Stimulated activated CD8-positive, alpha-beta memory T cell treated with anti-CD3 and anti-CD28 coated beads, Interleukin-4, amount 100 ng/mL, for 4 hours (primary cell): ENCODE data around the gene AADACL2.

Experiments
- DNase-seq, 2 donors: peaks; one replicate each; pipeline ENCODE4 v3.0.0-alpha.2; 2020; ENCODE audit warnings: low read depth in 2 of 2, low spot score in 1 of 2

The AADACL2 gene

GRCh38 chr3:151798466-151798865 lies 64.7 kb downstream of the AADACL2 start:
- no peak for DNase-seq

- DNase-seq, result no peak
Measured at GRCh38 chr3:151800431-151800830, 66.7 kb downstream of the AADACL2 start.

DNA sequence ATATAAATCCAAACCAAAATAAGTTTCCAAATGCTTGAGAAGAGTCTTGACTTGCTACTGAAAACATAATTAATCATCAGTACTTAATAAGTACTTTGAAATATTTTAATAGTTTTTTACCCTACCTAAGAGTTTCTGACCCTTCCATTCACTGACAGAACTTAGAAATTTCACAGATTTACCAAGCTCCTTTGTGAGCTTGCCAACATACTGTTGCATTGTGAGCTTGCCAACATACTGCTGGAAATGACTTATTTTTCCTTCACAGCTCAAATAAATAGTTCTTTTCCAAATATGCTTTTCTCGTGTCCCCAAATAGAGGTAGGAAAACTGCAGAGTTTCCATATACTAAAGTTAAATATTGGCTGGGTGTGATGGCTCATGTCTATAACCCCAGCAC lies 70.5 kb downstream of the AADACL2 start:
- DNase-seq, result no peak

DNA sequence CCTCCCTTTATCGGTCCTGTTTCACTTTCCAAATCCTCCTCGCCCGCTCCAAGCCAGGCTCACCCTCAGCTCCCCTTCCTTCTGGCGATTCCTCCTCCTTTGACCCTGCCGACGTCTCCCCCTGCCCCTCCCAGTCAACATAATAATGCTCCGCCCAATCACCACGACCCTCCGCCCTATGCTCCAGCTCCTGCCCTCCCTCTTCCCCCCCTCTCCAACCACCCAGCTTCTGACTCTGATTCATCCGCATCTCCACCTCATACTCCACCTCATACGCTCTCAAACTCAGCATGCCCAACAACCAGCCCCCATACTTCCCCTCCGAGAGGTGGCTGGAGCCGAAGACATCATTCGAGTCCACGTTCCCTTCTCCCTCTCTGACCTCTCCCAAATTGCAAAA lies 73.1 kb downstream of the AADACL2 start:
- no peak for DNase-seq
